DND-41 (cell line): ENCODE data around the gene SPATA3.

Experiments used
- ATAC-seq: fragments of 200-7000 bp; cut with Tn5 transposase; 3 replicates; pipeline ENCODE4 v1.9.1; 2021; ENCODE audit warnings: low read depth; ENCODE audit not compliant: insufficient read depth
- DNase-seq: peaks from one replicate; pipeline ENCODE4 v3.0.0-alpha.2; 2020
- H2AFZ ChIP-seq: 2 replicates; pipeline ENCODE4 v1.6.0; 2012; ENCODE audit warnings: low read depth, low read length
- H3K27ac ChIP-seq: 2 replicates; pipeline ENCODE4 v1.5.1; 2012; ENCODE audit warnings: low read length, inconsistent platforms
- H3K27me3 ChIP-seq: fragments of 200-600 bp; sonication (generic); 2 replicates; pipeline ENCODE4 v1.6.0; 2012; ENCODE audit warnings: low read length, mild to moderate bottlenecking, inconsistent platforms; ENCODE audit not compliant: insufficient read depth, poor library complexity
- H3K36me3 ChIP-seq: 2 replicates; pipeline ENCODE4 v1.5.1; 2012; ENCODE audit warnings: low read length, inconsistent platforms; ENCODE audit not compliant: insufficient read depth
- H3K4me1 ChIP-seq: 2 replicates; pipeline ENCODE4 v1.5.1; 2012; ENCODE audit warnings: mild to moderate bottlenecking, low read length; ENCODE audit not compliant: insufficient read depth
- H3K4me2 ChIP-seq: 2 replicates; pipeline ENCODE4 v1.6.0; 2012; ENCODE audit warnings: mild to moderate bottlenecking, moderate library complexity, low read length, inconsistent platforms; ENCODE audit not compliant: insufficient read depth
- H3K4me3 ChIP-seq, 2 experiments: fragments of 200-600 bp in 1 of 2; shearing (Covaris generic) in 1 of 2; 2 replicates each; pipeline ENCODE4 v1.5.1; 2012 to 2016; ENCODE audit warnings: inconsistent platforms in 2 of 2, low read length in 2 of 2, mild to moderate bottlenecking in 2 of 2, low read depth in 1 of 2, moderate library complexity in 1 of 2
- H3K79me2 ChIP-seq: 2 replicates; pipeline ENCODE4 v1.6.0; 2012; ENCODE audit warnings: low read length, inconsistent platforms; ENCODE audit not compliant: insufficient read depth
- H3K9ac ChIP-seq: 2 replicates; pipeline ENCODE4 v1.6.0; 2012; ENCODE audit warnings: low read depth, mild to moderate bottlenecking, inconsistent platforms, low read length, moderate library complexity
- H3K9me3 ChIP-seq: 2 replicates; pipeline ENCODE4 v1.5.1; 2012; ENCODE audit warnings: low read length, moderate library complexity, mild to moderate bottlenecking, inconsistent platforms; ENCODE audit not compliant: insufficient read depth, severe bottlenecking
- H4K20me1 ChIP-seq: 2 replicates; pipeline ENCODE4 v1.6.0; 2012; ENCODE audit warnings: low read length; ENCODE audit not compliant: insufficient read depth
- CTCF ChIP-seq: IDR thresholded peaks from 2 replicates; pipeline ENCODE4 v1.5.1; 2012; ENCODE audit warnings: borderline replicate concordance, low read length, moderate library complexity, mild to moderate bottlenecking; ENCODE audit not compliant: poor library complexity, severe bottlenecking; ENCODE audit errors: extremely low read depth
- EZH2 ChIP-seq: IDR thresholded peaks from 3 replicates; pipeline ENCODE4 v1.6.1; 2012; ENCODE audit warnings: borderline replicate concordance, low read depth, mild to moderate bottlenecking, moderate library complexity, low read length, inconsistent platforms; ENCODE audit not compliant: severe bottlenecking

Gene SPATA3

GRCh38 chr2:231034291-231034882, 38.5 kb downstream of the SPATA3 start:
- no peaks in the 10 kb centered on the region for H3K9me3 ChIP-seq
- H2AFZ ChIP-seq: no peak overlapping the region
- H4K20me1 ChIP-seq: no peaks in the 10 kb centered on the region
- H3K9ac ChIP-seq: no peak overlapping the region
- no peaks in the 10 kb centered on the region for H3K4me1 ChIP-seq
- H3K4me3 ChIP-seq: no peak overlapping the region
- no peaks in the 10 kb centered on the region for H3K36me3 ChIP-seq
- H3K79me2 ChIP-seq: no peaks in the 10 kb centered on the region
- DNase-seq (no peak), ATAC-seq (no peak)
- no peak overlapping the region for H3K27ac ChIP-seq
- H3K4me2 ChIP-seq: no peak overlapping the region
- TF ChIP-seq CTCF (no peak), EZH2 (no peak)
- peaks cover 3% of the 10 kb centered on the region for H3K27me3 ChIP-seq

- H3K9me3 ChIP-seq: no peaks in the 10 kb centered on the region
- ATAC-seq (no peak), DNase-seq (no peak)
- no peak overlapping the region for H3K9ac ChIP-seq
- H3K4me3 ChIP-seq: no peak overlapping the region
- H3K79me2 ChIP-seq: no peaks in the 10 kb centered on the region
- H3K27me3 ChIP-seq: peaks cover 10% of the 10 kb centered on the region
- no peak overlapping the region for H2AFZ ChIP-seq
- no peaks in the 10 kb centered on the region for H4K20me1 ChIP-seq
- TF ChIP-seq CTCF (no peak), EZH2 (no peak)
- no peaks in the 10 kb centered on the region for H3K4me1 ChIP-seq
- H3K27ac ChIP-seq: no peak overlapping the region
- no peak overlapping the region for H3K4me2 ChIP-seq
- H3K36me3 ChIP-seq: no peaks in the 10 kb centered on the region
These were observed 40.2 kb downstream of the SPATA3 start for GRCh38 chr2:231036131-231036530.

GRCh38 chr2:231036578-231037106, 40.7 kb downstream of the SPATA3 start:
- no peak overlapping the region for H3K4me2 ChIP-seq
- no peak overlapping the region for H3K9ac ChIP-seq
- DNase-seq (no peak), ATAC-seq (no peak)
- H3K27me3 ChIP-seq: peaks cover 10% of the 10 kb centered on the region
- H3K4me3 ChIP-seq: no peak overlapping the region
- H3K79me2 ChIP-seq: no peaks in the 10 kb centered on the region
- no peak for TF ChIP-seq CTCF
- H4K20me1 ChIP-seq: no peaks in the 10 kb centered on the region
- no peak overlapping the region for H3K27ac ChIP-seq
- H3K36me3 ChIP-seq: no peaks in the 10 kb centered on the region
- H2AFZ ChIP-seq: no peak overlapping the region
- H3K4me1 ChIP-seq: no peaks in the 10 kb centered on the region
- H3K9me3 ChIP-seq: no peaks in the 10 kb centered on the region
